Tibial artery (tissue), 4 donors: ENCODE data around the gene PNPLA1.

Experiments
- DNase-seq, 2 donors: peaks; one replicate each; pipeline ENCODE4 v3.0.0-alpha.2; 2019
- H3K27ac ChIP-seq, 2 donors: fragments of 200-600 bp; sonication (generic) in 1 of 2; 1 replicate in 1 of 2; 2 replicates in 1 of 2; pipeline ENCODE4 v1.5.1; 2018 to 2019; ENCODE audit warnings: mild to moderate bottlenecking in 1 of 2
- H3K27me3 ChIP-seq, 2 donors: fragments of 200-600 bp; sonication (generic) in 1 of 2; one replicate each; pipeline versions ENCODE4 v1.5.1 to v1.6.0; 2016 to 2019
- H3K36me3 ChIP-seq, 3 donors: fragments of 200-600 bp; sonication (generic) in 2 of 3; one replicate each; pipeline ENCODE4 v1.5.1; 2016 to 2019; ENCODE audit warnings: mild to moderate bottlenecking in 2 of 3
- H3K4me1 ChIP-seq, 4 donors: fragments of 200-600 bp; sonication (generic) in 2 of 4; 1 replicate in 3 of 4; 2 replicates in 1 of 4; pipeline ENCODE4 v1.5.1; 2016 to 2019
- H3K4me3 ChIP-seq, 2 donors: fragments of 200-600 bp; sonication (generic) in 1 of 2; 1 replicate in 1 of 2; 2 replicates in 1 of 2; pipeline ENCODE4 v1.5.1; 2018 to 2019; ENCODE audit warnings: mild to moderate bottlenecking in 2 of 2
- H3K9me3 ChIP-seq, 3 donors: fragments of 200-600 bp; sonication (generic) in 1 of 3; one replicate each; pipeline ENCODE4 v1.5.1; 2016 to 2019
- CTCF ChIP-seq, 2 experiments: fragments of 200-600 bp in 1 of 2; fragments of 450-650 bp in 1 of 2; IDR thresholded peaks; one replicate each; pipeline ENCODE4 v1.5.1; 2017 to 2019; ENCODE audit warnings: antibody characterized with exemption in 2 of 2, mild to moderate bottlenecking in 1 of 2, moderate library complexity in 1 of 2
- intact Hi-C: fragments of 100-400 bp; cut with DNase I; formaldehyde crosslinking; loops from one replicate; pipeline ENCODE4 v1.15.0; 2023; ENCODE audit warnings: low total_unique reads

Gene PNPLA1

GRCh38 chr6:36247693-36248092 is 22.2 kb upstream of the PNPLA1 start:
- TF ChIP-seq CTCF (IDR thresholded peaks at IDR 0.05): no peak
- no peaks in the 10 kb centered on the region for H3K27me3 ChIP-seq
- DNase-seq: peak in 1 of 2 donors; percentile 66
- H3K9me3 ChIP-seq: no peaks in the 10 kb centered on the region
- no peaks in the 10 kb centered on the region for H3K36me3 ChIP-seq
- no peak overlapping the region for H3K27ac ChIP-seq
- no peak overlapping the region for H3K4me3 ChIP-seq
- intact Hi-C loops: no loop called here
- peaks cover 0 to 12% (median 0%) of the 10 kb centered on the region in 4 donors for H3K4me1 ChIP-seq

- Histone ChIP-seq H3K27me3 (no peaks in the 10 kb centered on the region), H3K4me3 (no peak overlapping the region), H3K27ac (no peak overlapping the region), H3K36me3 (no peaks in the 10 kb centered on the region), H3K9me3 (no peaks in the 10 kb centered on the region), H3K4me1 (peaks cover 0 to 12% (median 0%) of the 10 kb centered on the region in 4 donors)
- no peak for DNase-seq
- no peak for TF ChIP-seq CTCF (IDR thresholded peaks at IDR 0.05)
- intact Hi-C loops: no loop called here
These were observed 20.9 kb upstream of the PNPLA1 start for GRCh38 chr6:36248980-36249379.

- intact Hi-C loops: no loop called here
- no peak for DNase-seq
- H3K36me3 ChIP-seq: no peaks in the 10 kb centered on the region
- H3K4me3 ChIP-seq: no peak overlapping the region
- no peaks in the 10 kb centered on the region for H3K9me3 ChIP-seq
- TF ChIP-seq CTCF (IDR thresholded peaks at IDR 0.05): no peak
- no peaks in the 10 kb centered on the region for H3K27me3 ChIP-seq
- H3K4me1 ChIP-seq: peaks cover 0 to 12% (median 0%) of the 10 kb centered on the region in 4 donors
- H3K27ac ChIP-seq: no peak overlapping the region
These were observed 20.3 kb upstream of the PNPLA1 start for GRCh38 chr6:36249536-36249935.

GRCh38 chr6:36252005-36252404 is 17.9 kb upstream of the PNPLA1 start:
- intact Hi-C loops: no loop called here
- peaks cover 0 to 12% (median 0%) of the 10 kb centered on the region in 4 donors for H3K4me1 ChIP-seq
- no peaks in the 10 kb centered on the region for H3K36me3 ChIP-seq
- no peak overlapping the region for H3K4me3 ChIP-seq
- no peak overlapping the region for H3K27ac ChIP-seq
- no peaks in the 10 kb centered on the region for H3K27me3 ChIP-seq
- no peak for DNase-seq
- no peak for TF ChIP-seq CTCF (IDR thresholded peaks at IDR 0.05)
- H3K9me3 ChIP-seq: peaks cover 0 to 5% (median 0%) of the 10 kb centered on the region in 3 donors

- Histone ChIP-seq H3K27ac (no peak overlapping the region), H3K4me3 (no peak overlapping the region), H3K9me3 (peaks cover 3 to 12% (median 6%) of the 10 kb centered on the region in 3 donors), H3K27me3 (peaks cover 0 to 4% of the 10 kb centered on the region in 2 donors), H3K36me3 (no peaks in the 10 kb centered on the region), H3K4me1 (no peaks in the 10 kb centered on the region)
- intact Hi-C loops: no loop called here
- no peak for DNase-seq
- TF ChIP-seq CTCF (IDR thresholded peaks at IDR 0.05): no peak
These were observed 6.4 kb upstream of the PNPLA1 start for GRCh38 chr6:36263390-36264000.
